HG02759 (cell line): ENCODE data around the gene FRMPD4.

Source experiments
- ATAC-seq: cut with Tn5 transposase; IDR thresholded peaks from one replicate; pipeline ENCODE4 v1.9.1; 2021; ENCODE audit warnings: mild to moderate bottlenecking, moderate library complexity; ENCODE audit not compliant: unreplicated experiment

The FRMPD4 gene

DNA sequence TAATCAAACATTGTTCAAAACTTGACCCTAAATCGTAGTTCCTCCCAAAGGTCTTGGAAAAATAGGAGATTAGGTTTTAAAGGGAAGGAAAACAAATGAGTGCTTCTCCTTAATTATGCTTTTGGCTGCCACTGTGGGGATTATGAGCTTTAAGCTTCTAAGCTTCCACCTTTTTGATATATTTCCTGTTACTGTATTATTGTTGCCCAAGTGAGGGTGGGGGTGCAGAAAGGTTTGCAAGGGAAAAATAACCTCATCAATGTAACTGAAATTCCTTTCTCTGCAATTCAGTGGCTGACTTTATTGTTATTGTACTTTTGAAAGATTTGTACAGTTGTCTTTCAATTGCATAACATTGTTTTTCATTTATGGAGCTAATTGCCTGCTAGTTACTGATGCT, 285.1 kb downstream of the FRMPD4 start:
- no peak for ATAC-seq

DNA sequence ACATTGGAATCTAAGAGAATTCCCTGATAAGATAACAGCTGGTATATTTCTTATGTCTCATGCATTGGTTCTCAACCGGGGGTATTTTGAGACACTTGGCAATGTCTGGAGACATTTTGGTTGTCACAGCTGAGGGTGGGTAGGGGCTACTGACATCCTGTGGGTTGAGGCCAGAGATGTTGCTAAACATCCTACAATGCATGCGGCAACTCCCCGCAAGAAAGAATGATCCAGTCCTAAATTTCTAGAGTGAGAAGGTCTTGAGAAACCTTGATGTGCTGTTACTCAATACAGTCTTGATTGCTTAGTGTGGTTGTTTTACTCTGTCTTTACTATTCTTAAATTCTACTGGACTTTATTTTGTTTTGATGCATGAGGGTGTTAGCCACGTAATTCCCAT, 287.2 kb downstream of the FRMPD4 start:
- ATAC-seq: no peak

GRCh38 chrX:12426420-12426819, 288.1 kb downstream of the FRMPD4 start:
- no peak for ATAC-seq

DNA sequence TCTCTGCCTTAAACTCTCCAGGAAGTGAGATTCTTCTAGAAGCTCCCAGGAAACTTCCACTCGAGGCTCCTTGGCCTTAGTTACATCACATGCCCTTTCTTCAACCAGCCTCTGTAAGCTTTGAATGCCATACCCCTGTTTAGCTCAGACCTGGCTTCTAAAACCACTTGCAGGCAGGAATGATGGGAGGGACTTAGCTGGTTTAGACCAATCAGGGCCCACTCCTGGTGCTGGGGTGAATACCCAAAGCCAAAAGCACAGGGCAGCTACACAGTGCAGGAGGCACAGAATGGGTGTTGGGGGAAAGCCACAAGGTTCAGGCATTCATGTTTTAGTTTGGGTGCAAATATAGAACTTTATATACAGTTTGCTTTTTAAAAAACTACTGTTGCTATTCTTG, 296.2 kb downstream of the FRMPD4 start:
- ATAC-seq: no peak

DNA sequence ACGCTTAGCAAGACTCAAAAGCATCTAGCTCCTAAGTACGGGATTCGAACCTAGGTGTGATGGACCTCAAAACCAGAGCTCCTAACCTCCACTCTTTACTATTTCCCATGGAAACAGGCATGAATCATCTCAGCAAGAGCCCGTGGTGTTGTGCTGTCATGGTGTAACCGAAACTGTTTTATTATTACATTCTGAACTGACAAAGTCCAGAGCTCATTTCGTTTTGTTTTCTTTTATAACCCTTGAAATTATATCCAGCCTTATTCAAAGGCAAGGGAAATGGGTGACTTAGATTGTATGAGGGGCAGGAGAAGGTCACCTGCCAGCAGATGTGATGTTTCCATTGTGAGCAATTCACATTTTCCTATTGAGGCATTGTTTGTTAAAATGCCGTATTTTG, 301.1 kb downstream of the FRMPD4 start:
- no peak for ATAC-seq

DNA sequence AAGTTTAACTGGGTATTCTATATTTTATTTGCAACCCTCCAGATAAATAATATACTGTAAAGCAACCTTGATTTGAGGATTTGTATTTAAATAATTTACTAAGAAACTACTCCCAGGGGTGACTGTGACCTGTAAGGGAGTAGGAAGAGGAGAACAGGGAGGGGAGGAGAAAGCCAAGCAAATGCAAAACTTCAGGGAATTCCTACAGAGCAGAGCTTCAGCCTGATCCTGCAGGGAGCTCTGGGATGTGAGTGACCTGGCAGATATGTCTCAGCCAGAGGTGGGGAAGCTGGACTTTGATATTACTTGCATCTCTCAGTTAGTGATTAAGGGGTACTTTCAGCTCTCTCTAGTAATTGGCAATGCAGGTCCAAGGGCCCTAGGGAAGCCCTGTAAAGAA, 302.0 kb downstream of the FRMPD4 start:
- no peak for ATAC-seq

GRCh38 chrX:12441381-12442128, 303.3 kb downstream of the FRMPD4 start:
- no peak for ATAC-seq

DNA sequence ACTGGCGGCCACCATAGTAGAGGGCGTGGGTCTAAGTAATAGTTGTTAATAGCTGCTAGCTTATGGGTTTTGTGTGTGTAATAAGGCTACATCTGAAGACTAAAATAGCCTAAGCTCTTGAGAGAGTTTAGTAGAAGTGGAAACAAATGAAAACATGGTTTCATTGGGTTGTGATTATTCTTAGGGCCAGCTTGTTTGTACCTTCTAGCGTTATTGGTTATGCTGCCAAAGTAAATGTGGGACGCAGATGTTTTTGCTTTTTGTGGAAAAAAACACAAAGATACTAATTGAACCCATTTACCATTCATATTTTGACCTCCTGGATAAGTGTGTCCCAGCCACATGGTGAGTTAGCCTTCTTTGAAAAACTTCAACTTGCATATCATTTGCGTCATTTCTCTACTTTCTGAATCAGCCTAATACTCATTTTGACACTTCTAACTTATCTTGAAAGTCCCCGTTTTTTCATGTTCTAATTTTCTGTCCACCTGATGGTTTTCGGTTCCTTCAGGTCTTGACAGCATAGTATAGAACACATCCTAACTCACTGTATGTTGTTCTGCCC, 305.3 kb downstream of the FRMPD4 start:
- peak; percentile 93 for ATAC-seq

DNA sequence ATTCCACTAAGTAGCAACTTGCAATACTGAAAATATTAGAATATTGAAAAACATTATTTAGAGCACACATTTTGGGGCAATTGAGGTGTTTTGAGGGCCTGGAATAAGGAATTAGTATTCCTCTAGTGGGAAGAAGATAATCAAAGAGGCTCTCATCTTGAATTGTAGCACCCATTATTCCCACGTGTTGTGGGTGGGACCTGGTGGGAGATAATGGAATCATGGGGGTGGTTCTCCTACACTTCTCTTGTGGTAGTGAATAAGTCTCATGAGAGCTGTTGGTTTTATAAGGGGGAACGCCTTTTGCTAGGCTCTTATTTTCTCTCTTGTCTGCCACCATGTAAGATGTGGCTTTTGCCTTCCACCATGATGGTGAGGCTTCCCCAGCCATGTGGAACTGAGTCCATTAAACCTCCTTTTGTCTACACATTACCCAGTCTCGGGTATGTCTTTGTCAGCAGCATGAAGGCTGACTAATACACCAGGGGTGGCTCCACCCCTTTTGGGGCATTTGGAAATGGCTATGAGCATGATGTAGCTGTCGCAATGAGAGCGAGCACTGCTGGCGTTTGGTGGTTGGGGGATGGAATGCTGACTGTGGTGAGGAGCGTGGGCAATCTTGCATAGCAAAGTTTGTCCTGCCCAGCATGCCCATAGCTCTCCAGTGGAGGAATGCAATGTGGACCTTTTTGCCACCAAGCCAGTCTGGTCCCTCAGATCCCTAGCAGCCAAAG, 308.2 kb downstream of the FRMPD4 start:
- no peak for ATAC-seq

DNA sequence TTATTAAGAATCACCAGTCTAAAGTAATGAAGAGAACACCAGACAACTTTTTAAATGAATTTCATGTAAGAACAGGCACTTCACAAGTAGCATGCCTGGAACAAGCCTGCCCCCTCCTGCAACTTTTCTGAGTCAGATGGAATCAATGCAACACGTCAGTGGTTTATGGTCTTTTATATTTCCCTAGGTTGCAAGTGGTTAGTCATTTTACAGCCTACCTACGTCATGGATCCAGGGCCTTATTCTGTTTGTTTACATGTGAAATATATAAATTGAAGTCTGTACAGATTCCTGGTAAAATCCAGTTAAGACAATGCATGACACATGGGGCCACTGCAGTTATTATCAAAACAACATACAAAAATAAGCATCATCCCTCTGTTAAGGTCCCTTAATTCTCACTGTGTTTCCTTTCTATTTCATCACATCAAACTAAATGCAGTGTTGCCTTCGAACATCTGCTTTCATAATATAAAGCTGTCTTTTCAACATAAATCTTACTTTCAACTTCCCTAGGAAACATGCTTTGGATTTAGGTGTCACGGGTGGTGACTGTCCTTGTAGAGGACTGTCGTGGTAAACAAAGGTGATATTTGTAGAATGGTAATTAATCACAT, 309.3 kb downstream of the FRMPD4 start:
- no peak for ATAC-seq

- no peak for ATAC-seq
These were observed 314.0 kb downstream of the FRMPD4 start for GRCh38 chrX:12452268-12452667.

GRCh38 chrX:12460929-12461328, 322.7 kb downstream of the FRMPD4 start:
- no peak for ATAC-seq

DNA sequence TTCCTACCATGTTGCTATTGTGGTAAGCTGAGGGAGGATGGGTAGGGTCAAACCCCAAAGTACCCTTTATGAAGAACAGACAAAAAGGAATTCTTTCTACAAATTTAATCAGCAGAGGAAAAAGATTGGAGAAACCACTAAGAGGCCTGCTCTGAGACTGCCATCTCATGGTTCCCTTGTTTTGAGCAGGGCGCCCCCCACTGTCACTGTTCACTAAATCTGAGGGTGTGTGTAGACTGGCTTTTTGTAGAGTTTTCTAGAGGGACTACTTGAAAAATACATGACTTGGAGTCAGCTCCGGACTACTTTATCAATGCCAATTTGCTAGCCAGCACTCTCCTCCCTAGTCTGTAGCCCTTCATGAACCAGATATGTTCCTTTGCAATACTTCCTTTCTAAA, 324.8 kb downstream of the FRMPD4 start:
- ATAC-seq: no peak

DNA sequence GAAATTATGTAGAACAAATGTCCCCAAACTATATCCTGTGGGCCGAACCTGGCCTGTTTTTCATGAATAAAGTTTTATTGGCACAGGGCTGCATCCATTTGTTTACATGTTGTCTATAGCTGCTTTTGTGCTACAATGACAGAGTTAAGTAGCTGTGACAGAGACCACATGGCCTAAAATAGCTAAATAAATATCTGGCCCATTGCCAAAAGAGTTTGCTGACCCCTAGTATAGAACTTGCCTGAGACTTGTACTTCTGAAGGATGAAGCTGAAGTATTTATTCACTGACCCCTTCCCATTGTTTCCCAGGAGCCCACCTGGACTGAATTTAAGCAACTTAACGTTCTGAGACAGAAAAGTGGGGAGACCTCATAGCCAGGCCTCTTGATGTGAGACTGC, 325.6 kb downstream of the FRMPD4 start:
- no peak for ATAC-seq

- ATAC-seq: no peak
These were observed 329.0 kb downstream of the FRMPD4 start for GRCh38 chrX:12467321-12467720.

- no peak for ATAC-seq
These were observed 331.0 kb downstream of the FRMPD4 start for GRCh38 chrX:12469296-12469695.

DNA sequence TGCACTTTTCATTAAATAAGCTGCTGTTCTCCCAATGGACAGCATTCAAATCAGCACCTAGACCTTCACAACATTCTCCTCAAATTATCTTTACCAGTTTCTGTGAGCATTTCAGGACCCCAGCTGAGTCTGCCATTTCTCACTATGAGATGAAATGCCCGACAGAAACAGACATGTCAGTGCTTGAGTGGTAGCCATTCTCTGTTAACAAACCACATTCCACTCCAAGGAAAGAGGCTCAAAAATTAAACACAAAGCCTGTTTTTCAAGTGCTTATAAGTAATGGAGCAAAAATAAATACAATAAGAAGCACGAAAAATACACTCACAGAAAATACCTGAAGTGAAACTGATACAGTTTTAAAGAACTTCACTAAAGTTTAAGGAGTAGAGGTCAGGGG, 332.8 kb downstream of the FRMPD4 start:
- ATAC-seq: no peak

DNA sequence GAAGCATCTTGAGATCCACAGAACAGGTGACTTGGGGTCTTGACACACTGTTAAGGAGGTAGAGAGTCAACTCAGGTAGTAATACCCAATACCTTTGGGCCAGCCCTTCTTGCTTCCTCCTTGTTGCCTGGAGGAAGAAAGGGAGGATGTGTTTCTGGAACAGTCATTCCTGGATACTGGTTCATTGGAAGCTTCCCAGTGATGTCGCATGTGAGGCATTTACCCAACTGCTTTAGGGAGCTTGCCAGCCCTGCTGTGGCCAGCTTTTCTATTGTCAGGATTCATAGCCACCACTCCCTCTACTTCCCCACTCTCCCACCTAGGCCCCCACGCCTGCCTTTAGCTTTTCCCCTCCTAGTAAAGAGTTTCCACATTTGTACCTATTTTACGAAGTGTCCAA, 342.7 kb downstream of the FRMPD4 start:
- ATAC-seq: no peak

DNA sequence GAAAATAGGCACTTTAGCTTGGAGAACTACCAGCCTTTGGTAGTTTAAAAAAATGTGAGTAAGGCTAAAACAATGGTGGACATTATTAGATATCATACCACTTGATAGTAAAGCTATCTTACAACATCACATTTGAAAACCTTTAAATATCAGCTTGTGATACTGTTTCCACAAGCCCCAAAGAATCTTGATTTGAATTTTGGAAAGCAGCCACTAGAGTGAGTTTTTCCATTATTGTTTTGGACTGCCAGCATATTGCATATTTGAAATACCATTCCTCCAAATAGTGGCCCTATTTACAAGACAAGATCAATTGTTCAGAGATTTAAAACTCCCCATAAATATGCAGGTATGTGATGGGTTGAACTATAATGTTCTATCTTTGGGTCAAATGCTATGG, 349.9 kb downstream of the FRMPD4 start:
- ATAC-seq: no peak

GRCh38 chrX:12488771-12489170, 350.5 kb downstream of the FRMPD4 start:
- ATAC-seq: no peak

DNA sequence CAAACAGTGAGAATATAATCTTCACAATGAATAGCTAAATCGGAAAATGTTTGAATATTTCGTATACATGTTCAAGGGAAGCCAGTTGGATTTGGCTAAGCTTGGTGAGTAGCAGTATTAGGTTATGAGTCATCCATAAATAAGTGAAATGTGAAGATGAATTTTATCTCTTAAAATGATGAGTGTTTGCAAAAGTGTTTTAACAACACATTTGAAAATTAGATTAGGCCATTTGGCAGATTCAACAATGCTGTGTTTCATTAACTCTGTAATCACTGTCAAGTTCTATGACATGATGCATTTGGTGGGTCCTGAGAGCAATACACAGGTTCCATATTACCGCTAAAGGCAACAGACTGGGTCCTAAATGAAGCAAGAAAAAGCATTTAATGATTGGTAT, 351.1 kb downstream of the FRMPD4 start:
- ATAC-seq: no peak
